Kidney (tissue), 14 donors: ENCODE measurements around the gene SPIRE1. TPM values are rescaled to one million over a fixed set of nuclear protein-coding genes. Genes with fewer than 3 reads are reported as not detected.
"Not testable (repeated sequence)": the region's sequence is repeated elsewhere in the genome, so short reads cannot be mapped to it uniquely, and the experiment has no call there.

Experiments
- DNase-seq, 5 donors: peaks; one replicate each; pipeline ENCODE4 v3.0.0-alpha.2; 2013 to 2020
- FAIRE-seq: peaks from 2 replicates; lab custom pipeline; 2012; peaks lifted over from hg19 to GRCh38; lab: Jason Lieb, UNC
- H3K27ac ChIP-seq, 2 donors: one replicate each; pipeline ENCODE4 v1.7.0; 2013; ENCODE audit warnings: low read depth in 2 of 2, low read length in 2 of 2, inconsistent platforms in 1 of 2
- H3K27me3 ChIP-seq: one replicate; pipeline ENCODE4 v1.7.1; 2013; ENCODE audit warnings: low read length, inconsistent platforms; ENCODE audit not compliant: control insufficient read depth, insufficient read depth
- H3K36me3 ChIP-seq, 3 donors: one replicate each; pipeline versions ENCODE4 v1.7.0 to v1.7.1; 2013; ENCODE audit warnings: low read length in 3 of 3, control low read depth in 1 of 3, inconsistent platforms in 1 of 3; ENCODE audit not compliant: insufficient read depth in 3 of 3, control insufficient read depth in 2 of 3
- H3K4me1 ChIP-seq, 3 donors: one replicate each; pipeline versions ENCODE4 v1.7.0 to v1.7.1; 2013; ENCODE audit warnings: low read length in 3 of 3, inconsistent platforms in 1 of 3, low read depth in 1 of 3; ENCODE audit not compliant: control insufficient read depth in 2 of 3, insufficient read depth in 2 of 3
- H3K4me3 ChIP-seq, 3 donors: one replicate each; pipeline versions ENCODE4 v1.7.0 to v1.8.1; 2013; ENCODE audit warnings: low read length in 3 of 3, control low read depth in 1 of 3, inconsistent platforms in 1 of 3
- H3K9ac ChIP-seq, 3 donors: one replicate each; pipeline versions ENCODE4 v1.7.0 to v1.7.1; 2013; ENCODE audit warnings: low read length in 3 of 3, control low read depth in 1 of 3, inconsistent platforms in 1 of 3
- H3K9me3 ChIP-seq, 3 donors: one replicate each; pipeline versions ENCODE4 v1.7.0 to v1.7.1; 2013; ENCODE audit warnings: low read length in 3 of 3, control low read depth in 1 of 3, inconsistent platforms in 1 of 3; ENCODE audit not compliant: control insufficient read depth in 2 of 3, insufficient read depth in 1 of 3
- CTCF ChIP-seq: IDR thresholded peaks from 3 replicates; pipeline ENCODE4 v1.5.1; 2012; ENCODE audit warnings: mild to moderate bottlenecking, moderate library complexity, borderline replicate concordance; ENCODE audit not compliant: insufficient read depth; ENCODE audit errors: extremely low read depth
- intact Hi-C: fragments of 100-400 bp; cut with DNase I; formaldehyde crosslinking; loops from one replicate; pipeline ENCODE4 v1.11.1; 2022
- polyA plus RNA-seq: library from polyadenylated mRNA; stranded (reverse); fragments of 350-450 nt; fragmentation: Illumina TruSeq; extraction: RNeasy Lipid Tissue Mini Kit (QIAGEN cat#74804); gene quantifications from one replicate; pipeline ENCODE4 v1.2.3, GENCODE V29; 2014; ENCODE audit warnings: low read depth, low replicate concordance; ENCODE audit not compliant: insufficient read depth
- total RNA-seq: library from RNA; stranded (reverse); fragmentation: NEBNext Ultra II Directional; extraction: Animal tissue kit (Norgen Biotek cat#: 25700); gene quantifications from one replicate; pipeline ENCODE4 v1.2.1, GENCODE V29; 2021
- donor health status: control.
- donor health status: control.
- donor health status: control.
- donor health status: control.
- donor health status: control.
- donor health status: DM: yes; HTN: yes; CAD: no.
- donor health status: Normal renal cell carcinoma (clear cell type).

The SPIRE1 gene
- total and polyA plus RNA-seq, 2 donors from 2014 or later: 12.3 to 35.1 TPM

- Histone ChIP-seq H3K9ac (no peak overlapping the region), H3K36me3 (no peaks in the 10 kb centered on the region), H3K27me3 (no peaks in the 10 kb centered on the region), H3K4me3 (no peak overlapping the region), H3K27ac (peak overlapping the region; percentile 69 to 78), H3K4me1 (peaks cover 0 to 9% (median 0%) of the 10 kb centered on the region in 3 donors), H3K9me3 (no peaks in the 10 kb centered on the region)
- intact Hi-C loops: no loop called here
- DNase-seq (peak in 4 of 5 donors; percentile 43 to 70 (median 50)), FAIRE-seq (no peak)
- TF ChIP-seq CTCF: no peak
Observed at GRCh38 chr18:12645751-12646203, 12.1 kb downstream of the SPIRE1 start.

GRCh38 chr18:12645254-12645653 is 12.7 kb downstream of the SPIRE1 start:
- FAIRE-seq (no peak), DNase-seq (no peak)
- Histone ChIP-seq H3K36me3 (no peaks in the 10 kb centered on the region), H3K27ac (peak overlapping the region in 1 of 2 donors; percentile 78), H3K4me1 (peaks cover 0 to 9% (median 0%) of the 10 kb centered on the region in 3 donors), H3K9me3 (no peaks in the 10 kb centered on the region), H3K4me3 (no peak overlapping the region), H3K27me3 (no peaks in the 10 kb centered on the region), H3K9ac (no peak overlapping the region)
- TF ChIP-seq CTCF: no peak
- intact Hi-C loops: no loop called here

DNA sequence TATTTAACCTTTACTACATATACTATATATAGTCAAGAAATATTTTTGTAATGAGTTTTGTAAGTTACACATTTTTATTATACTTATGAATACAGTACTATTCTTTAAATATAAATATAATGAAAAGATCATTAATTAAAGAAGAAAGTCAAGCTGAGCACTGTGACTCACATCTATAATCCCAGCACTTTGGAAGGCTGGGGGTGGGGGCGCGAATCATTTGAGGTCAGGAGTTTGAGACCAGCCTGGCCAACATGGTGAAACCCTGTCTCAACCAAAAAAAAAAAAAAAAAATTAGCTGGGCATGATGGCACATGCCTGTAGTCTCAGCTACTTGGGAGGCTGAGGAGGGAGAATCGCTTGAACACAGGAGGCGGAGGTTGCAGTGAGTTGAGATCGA is 14.2 kb downstream of the SPIRE1 start:
- peak; percentile 56 for FAIRE-seq
- H3K27me3 ChIP-seq, intact Hi-C loops: not testable (repeated sequence)

DNA sequence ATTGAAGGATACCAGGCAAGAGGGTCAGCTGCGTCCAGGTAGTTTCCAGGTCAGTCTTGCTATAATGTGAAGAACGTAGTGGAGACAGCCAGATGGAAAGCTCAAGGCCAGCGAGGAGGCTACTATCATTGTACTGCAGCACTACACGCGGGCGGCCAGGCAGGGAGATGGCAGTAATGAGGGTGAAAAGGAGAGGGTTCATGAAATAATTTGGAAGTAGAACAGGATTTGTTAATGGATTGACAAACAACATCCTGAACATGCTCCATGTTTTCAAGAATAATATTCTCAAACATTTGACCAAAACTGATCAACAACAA is 17.1 kb downstream of the SPIRE1 start:
- no peak for DNase-seq
- intact Hi-C loops: no loop called here
- H3K4me1 ChIP-seq: peaks cover 0 to 7% (median 0%) of the 10 kb centered on the region in 3 donors
- no peak overlapping the region for H3K4me3 ChIP-seq
- no peaks in the 10 kb centered on the region for H3K9me3 ChIP-seq
- H3K36me3 ChIP-seq: no peaks in the 10 kb centered on the region
- H3K9ac ChIP-seq: no peak overlapping the region
- no peak for TF ChIP-seq CTCF
- no peak for FAIRE-seq
- no peaks in the 10 kb centered on the region for H3K27me3 ChIP-seq
- no peak overlapping the region for H3K27ac ChIP-seq

More for the DNA sequence above, 14.2 kb downstream of the SPIRE1 start:
- H3K9ac ChIP-seq, H3K4me1 ChIP-seq, H3K4me3 ChIP-seq, H3K27ac ChIP-seq, H3K36me3 ChIP-seq, H3K9me3 ChIP-seq, DNase-seq: not testable (repeated sequence)
